A549 (cell line): ENCODE data around the gene ASIC2. TPM values are rescaled to one million over a fixed set of nuclear protein-coding genes. Genes with fewer than 3 reads are reported as not detected.

ENCODE experiments used
- ATAC-seq, 2 experiments: fragments of 200-7000 bp in 1 of 2; fragments of >200 bp in 1 of 2; cut with Nextera tagmentation in 1 of 2; cut with Tn5 transposase in 1 of 2; 3 replicates each; pipeline versions ENCODE4 v1.8.0 to v1.9.1; 2018 to 2020; ENCODE audit warnings: mild to moderate bottlenecking in 1 of 2, moderate library complexity in 1 of 2
- CTCF ChIA-PET: fragments of 300-600 bp; sonication (Branson Sonifier 250); formaldehyde crosslinking; extraction: SDS; loops from one replicate; lab custom pipeline; 2021; ENCODE audit warnings: antibody characterized with exemption, inconsistent platforms; lab: Yijun Ruan, JAX
- POLR2A ChIA-PET: fragments of 350-600 bp; formaldehyde crosslinking; extraction: SDS; loops from one replicate; lab custom pipeline; 2021; ENCODE audit warnings: antibody characterized with exemption, inconsistent platforms; lab: Yijun Ruan, JAX
- DNase-seq, 2 experiments: peaks; one replicate each; pipeline versions ENCODE4 v3.0.0 to v3.0.0-alpha.2; 2011 to 2016; ENCODE audit warnings: low read depth in 1 of 2, low spot score in 1 of 2
- FAIRE-seq: peaks from 2 replicates; lab custom pipeline; 2011; peaks lifted over from hg19 to GRCh38; lab: Jason Lieb, UNC
- H3K27ac ChIP-seq, 2 experiments: fragments of >200 bp; sonication (Bioruptor Twin); formaldehyde crosslinking; 3 replicates each; pipeline ENCODE4 v1.5.1; 2016 to 2017
- H3K4me1 ChIP-seq: fragments of >200 bp; sonication (Bioruptor Twin); formaldehyde crosslinking; 3 replicates; pipeline ENCODE4 v1.6.1; 2016
- H3K4me2 ChIP-seq: fragments of >200 bp; sonication (Bioruptor Twin); formaldehyde crosslinking; 3 replicates; pipeline ENCODE4 v1.6.1; 2016
- H3K4me3 ChIP-seq: fragments of >200 bp; sonication (Bioruptor Twin); formaldehyde crosslinking; 3 replicates; pipeline ENCODE4 v1.5.1; 2016
- H3K9me3 ChIP-seq: fragments of >200 bp; sonication (Bioruptor Twin); formaldehyde crosslinking; 3 replicates; pipeline ENCODE4 v1.6.1; 2016
- CHD2 ChIP-seq: fragments of 150-350 bp; IDR thresholded peaks from 2 replicates; pipeline ENCODE4 v1.6.1; 2014; ENCODE audit warnings: low read length; ENCODE audit not compliant: partially characterized antibody
- CHD4 ChIP-seq: fragments of 200-600 bp; sonication (generic); IDR thresholded peaks from 2 replicates; pipeline ENCODE4 v1.6.1; 2016; ENCODE audit warnings: antibody characterized with exemption, mild to moderate bottlenecking, borderline replicate concordance
- FOXS1 ChIP-seq: fragments of 250-450 bp; sonication (Bioruptor Pico); IDR thresholded peaks from 2 replicates; pipeline ENCODE4 v1.5.0; 2020; ENCODE audit warnings: mild to moderate bottlenecking, moderate library complexity
- MAFK ChIP-seq: fragments of 450-650 bp; IDR thresholded peaks from 2 replicates; pipeline ENCODE4 v1.6.1; 2014; ENCODE audit not compliant: partially characterized antibody
- MYC ChIP-seq: IDR thresholded peaks from 2 replicates; pipeline ENCODE4 v1.6.1; 2012; ENCODE audit warnings: mild to moderate bottlenecking, inconsistent platforms, low read length, improper control_type of control experiment, borderline replicate concordance
- NFE2L2 ChIP-seq: fragments of 150-350 bp; conservative IDR thresholded peaks from 2 replicates; pipeline ENCODE4 v1.6.1; 2014; ENCODE audit warnings: low read length
- RAD21 ChIP-seq, 2 experiments: fragments of >200 bp in 1 of 2; sonication (Bioruptor Twin) in 1 of 2; formaldehyde crosslinking in 1 of 2; IDR thresholded peaks in 1 of 2; conservative IDR thresholded peaks in 1 of 2; 2 replicates in 1 of 2; 3 replicates in 1 of 2; pipeline ENCODE4 v1.6.1; 2012 to 2018; ENCODE audit warnings: inconsistent platforms in 1 of 2
- RNF2 ChIP-seq: fragments of 200-600 bp; sonication (generic); IDR thresholded peaks from 2 replicates; pipeline ENCODE4 v1.6.1; 2016; ENCODE audit warnings: low read depth, mild to moderate bottlenecking, antibody characterized with exemption, moderate library complexity, borderline replicate concordance
- SREBF2 ChIP-seq: fragments of 450-650 bp; IDR thresholded peaks from 2 replicates; pipeline ENCODE4 v1.6.1; 2014; ENCODE audit warnings: mild to moderate bottlenecking, moderate library complexity
- ZC3H11A ChIP-seq: fragments of 450-650 bp; IDR thresholded peaks from 2 replicates; pipeline ENCODE4 v1.6.1; 2014; ENCODE audit warnings: antibody characterized with exemption, mild to moderate bottlenecking
- ZFP36 ChIP-seq: fragments of 450-650 bp; IDR thresholded peaks from 2 replicates; pipeline ENCODE4 v1.6.1; 2014; ENCODE audit warnings: borderline replicate concordance; ENCODE audit not compliant: partially characterized antibody
- WGBS: methylation state at CpG from one replicate; pipeline ENCODE4 v1.1.6; 2017; ENCODE audit errors: missing lambda C conversion rate; 5-methylcytosine and 5-hydroxymethylcytosine counted together
- polyA plus RNA-seq, 4 experiments: library from polyadenylated mRNA; depleted of rRNA in 3 of 4; stranded (reverse); fragments of >200 nt; fragmentation: RNase III in 1 of 4; extraction: RNeasy Plus Mini Kit Qiagen cat#74134 plus additional on column Dnase treatment in 1 of 4; gene quantifications; 2 replicates in 3 of 4; 3 replicates in 1 of 4; pipeline ENCODE4 v1.2.3, GENCODE V29; 2011 to 2017

The ASIC2 gene
- polyA plus RNA-seq, 2 of the 4 experiments (the other 2 are of a cell fraction), result 1.5 to 1.9 TPM

GRCh38 chr17:33082529-33083173 is 210.4 kb downstream of the ASIC2 start:
- Histone ChIP-seq H3K9me3 (no peaks in the 10 kb centered on the region), H3K4me3 (no peak overlapping the region), H3K4me2 (no peak overlapping the region), H3K27ac (no peak overlapping the region)
- WGBS, result 53% methylated on average over 7 of the region's 7 CpGs
- CTCF ChIA-PET, result interaction anchor here (1.2 kb wide), 2 partner anchors 22 to 209 kb away, joined by 3 read pairs; no protein-coding TSS in a partner anchor
- FAIRE-seq (no peak), DNase-seq (no peak), ATAC-seq (no peak)
- POLR2A ChIA-PET, result no interaction called here
- TF ChIP-seq CHD2, result no peak
- TF ChIP-seq ZC3H11A, result peak; percentile 97
- no peak for TF ChIP-seq FOXS1 (CRISPR knock-in tag)
- TF ChIP-seq, all 56 proteins: peak for 1
- H3K4me1 ChIP-seq, result peaks cover 20% of the 10 kb centered on the region

GRCh38 chr17:33080091-33080490 is 213.0 kb downstream of the ASIC2 start:
- no peak overlapping the region for H3K27ac ChIP-seq
- FAIRE-seq (no peak), DNase-seq (no peak), ATAC-seq (no peak)
- no peaks in the 10 kb centered on the region for H3K9me3 ChIP-seq
- no peak for TF ChIP-seq CHD4
- H3K4me3 ChIP-seq, result no peak overlapping the region
- ChIA-PET POLR2A (no interaction called here), CTCF (no interaction called here)
- 0 out of 3 replicates have a peak, but pooled peaks cover under 1% of the 10 kb centered on the region for H3K4me1 ChIP-seq
- H3K4me2 ChIP-seq, result no peak overlapping the region
- 24% methylated on average over 3 of the region's 3 CpGs for WGBS

DNA sequence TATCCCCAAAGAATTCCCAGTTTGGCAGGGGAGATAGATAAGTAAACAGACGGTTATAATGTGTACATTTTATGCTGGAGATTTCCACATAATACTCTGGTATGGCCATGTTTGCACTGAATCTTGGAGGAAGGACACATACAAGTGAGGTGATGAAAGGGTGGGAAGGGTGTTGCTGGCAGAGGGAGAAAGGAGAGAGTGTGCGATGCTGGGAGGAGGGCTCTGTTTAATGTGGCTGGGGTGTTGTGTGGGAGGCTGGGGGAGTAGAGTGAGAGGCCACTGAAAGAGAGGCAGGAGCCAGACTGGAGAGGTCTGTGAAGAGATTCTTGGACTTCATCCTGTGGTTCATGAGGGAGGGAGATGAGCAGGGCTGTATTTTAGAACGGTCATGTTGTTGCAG is 213.9 kb downstream of the ASIC2 start:
- no peak for TF ChIP-seq ZC3H11A
- no peak for TF ChIP-seq NFE2L2
- no peak for TF ChIP-seq MYC
- TF ChIP-seq RNF2, result no peak
- ChIA-PET CTCF (no interaction called here), POLR2A (no interaction called here)
- no peak for DNase-seq
- Histone ChIP-seq H3K27ac (no peak overlapping the region), H3K9me3 (no peaks in the 10 kb centered on the region), H3K4me1 (no peaks in the 10 kb centered on the region), H3K4me3 (no peak overlapping the region), H3K4me2 (no peak overlapping the region)
- ATAC-seq, result no peak
- no peak for FAIRE-seq
- 47% methylated on average over 3 of the region's 3 CpGs for WGBS

DNA sequence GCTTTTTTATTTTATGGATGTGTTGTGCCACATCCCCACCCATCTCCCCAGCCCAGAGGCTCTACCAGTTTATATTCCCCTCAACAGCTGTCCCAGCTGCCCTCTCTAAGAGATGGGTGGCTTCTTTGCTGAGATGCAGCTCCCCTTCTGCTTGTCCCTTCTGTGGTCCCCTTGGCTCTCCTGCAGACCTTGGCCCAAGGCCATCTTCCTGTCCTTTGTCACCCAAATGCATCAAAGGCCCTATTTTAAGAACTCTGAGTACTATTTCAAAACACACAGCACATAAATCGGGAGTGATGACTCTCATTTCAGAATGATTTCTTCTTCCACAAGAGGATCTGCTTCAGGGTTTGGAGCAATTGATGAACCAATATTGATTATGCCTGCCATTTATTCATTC is 216.1 kb downstream of the ASIC2 start:
- ATAC-seq (no peak), DNase-seq (no peak), FAIRE-seq (no peak)
- H3K4me3 ChIP-seq, result no peak overlapping the region
- ChIA-PET CTCF (interaction anchor here (1.1 to 1.5 kb wide), 3 partner anchors 12 to 55 kb away, joined by 3 to 4 read pairs (median 3); no protein-coding TSS in a partner anchor), POLR2A (no interaction called here)
- no peak for TF ChIP-seq MAFK
- TF ChIP-seq RAD21 (conservative IDR thresholded peaks at IDR 0.05 in 1 of 2, IDR thresholded peaks at IDR 0.05 in 1 of 2), result no peak
- WGBS, result 50% methylated on average over 1 of the region's 1 CpG
- H3K27ac ChIP-seq, result no peak overlapping the region
- H3K9me3 ChIP-seq, result no peaks in the 10 kb centered on the region
- H3K4me1 ChIP-seq, result peaks cover 6% of the 10 kb centered on the region; the same call in 1 of the 3 replicates
- no peak overlapping the region for H3K4me2 ChIP-seq

DNA sequence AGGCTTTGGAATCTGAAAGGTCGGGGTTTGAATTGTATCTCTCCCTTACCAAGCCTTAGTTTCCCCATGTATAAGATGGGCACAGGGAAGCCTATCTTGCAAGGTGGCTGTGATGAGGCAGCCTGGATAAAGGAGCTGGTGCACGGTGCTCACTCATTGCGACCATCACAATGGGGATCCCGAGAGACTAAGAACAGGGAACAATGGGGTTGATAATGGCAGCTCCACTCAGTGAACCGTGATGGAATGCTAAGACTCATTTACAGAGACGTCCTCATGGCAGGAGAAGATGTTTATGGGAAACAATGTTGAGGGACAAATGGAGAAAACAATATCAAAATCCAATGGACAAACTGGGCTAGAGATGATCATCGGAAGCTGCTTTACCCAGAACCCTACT is 219.7 kb downstream of the ASIC2 start:
- POLR2A ChIA-PET, result no interaction called here
- ATAC-seq (no peak; a peak in 1 of 6 replicates), DNase-seq (no peak), FAIRE-seq (no peak)
- Histone ChIP-seq H3K27ac (no peak overlapping the region), H3K4me2 (no peak overlapping the region), H3K9me3 (peaks cover 5% of the 10 kb centered on the region; the same call in 1 of the 3 replicates), H3K4me3 (no peak overlapping the region), H3K4me1 (peaks cover 6% of the 10 kb centered on the region; the same call in 1 of the 3 replicates)
- WGBS, result 54% methylated on average over 7 of the region's 7 CpGs
- no peak for TF ChIP-seq ZFP36
- TF ChIP-seq SREBF2, result no peak
- no peak for TF ChIP-seq CHD2
- CTCF ChIA-PET, result interaction anchor here (0.7 to 3.0 kb wide), 5 partner anchors 19 to 71 kb away, joined by 3 to 14 read pairs (median 4); no protein-coding TSS in a partner anchor
